ENCODE measurements around the gene CBLL2.
"Not testable (repeated sequence)": the region's sequence is repeated elsewhere in the genome, so short reads cannot be mapped to it uniquely, and the experiment has no call there.

The CBLL2 gene

GRCh38 chrX:22278375-22278774, 5.7 kb downstream of the CBLL2 start:
- no peaks in the 10 kb centered on the region for H3K4me1 ChIP-seq (ENCODE audit: control insufficient read depth, insufficient read depth, low read length, poor library complexity, severe bottlenecking)
- no peaks in the 10 kb centered on the region for H3K36me3 ChIP-seq (ENCODE audit: control insufficient read depth, insufficient read depth, low read length)
- no peak for DNase-seq
- no peak overlapping the region for H3K4me3 ChIP-seq (ENCODE audit: insufficient read depth, low read depth, low read length, poor library complexity, severe bottlenecking)
- H3K9me3 ChIP-seq (ENCODE audit: control insufficient read depth, low read length), result no peaks in the 10 kb centered on the region
- no peaks in the 10 kb centered on the region for H3K27me3 ChIP-seq (replicated peaks; ENCODE audit: control insufficient read depth, insufficient read depth, low read length, poor library complexity, severe bottlenecking)
- no peak overlapping the region for H3K27ac ChIP-seq (ENCODE audit: insufficient read depth, low read length, poor library complexity, severe bottlenecking)

- not testable (repeated sequence) for H3K9me3 ChIP-seq (ENCODE audit: control insufficient read depth, low read length); H3K4me3 ChIP-seq (ENCODE audit: insufficient read depth, low read depth, low read length, poor library complexity, severe bottlenecking); H3K27me3 ChIP-seq (replicated peaks; ENCODE audit: control insufficient read depth, insufficient read depth, low read length, poor library complexity, severe bottlenecking); H3K36me3 ChIP-seq (ENCODE audit: control insufficient read depth, insufficient read depth, low read length); H3K27ac ChIP-seq (ENCODE audit: insufficient read depth, low read length, poor library complexity, severe bottlenecking); H3K4me1 ChIP-seq (ENCODE audit: control insufficient read depth, insufficient read depth, low read length, poor library complexity, severe bottlenecking); DNase-seq
These were observed 16.5 kb downstream of the CBLL2 start for GRCh38 chrX:22289209-22289608.

GRCh38 chrX:22296871-22297270, 24.2 kb downstream of the CBLL2 start:
- Histone ChIP-seq H3K36me3 (ENCODE audit: control insufficient read depth, insufficient read depth, low read length) (no peaks in the 10 kb centered on the region), H3K4me3 (ENCODE audit: insufficient read depth, low read depth, low read length, poor library complexity, severe bottlenecking) (no peak overlapping the region), H3K4me1 (ENCODE audit: control insufficient read depth, insufficient read depth, low read length, poor library complexity, severe bottlenecking) (no peaks in the 10 kb centered on the region), H3K9me3 (ENCODE audit: control insufficient read depth, low read length) (no peaks in the 10 kb centered on the region), H3K27me3 (replicated peaks; ENCODE audit: control insufficient read depth, insufficient read depth, low read length, poor library complexity, severe bottlenecking) (no peaks in the 10 kb centered on the region), H3K27ac (ENCODE audit: insufficient read depth, low read length, poor library complexity, severe bottlenecking) (no peak overlapping the region)
- no peak for DNase-seq

GRCh38 chrX:22300130-22300529, 27.4 kb downstream of the CBLL2 start:
- Histone ChIP-seq H3K4me1 (ENCODE audit: control insufficient read depth, insufficient read depth, low read length, poor library complexity, severe bottlenecking) (no peaks in the 10 kb centered on the region), H3K27me3 (replicated peaks; ENCODE audit: control insufficient read depth, insufficient read depth, low read length, poor library complexity, severe bottlenecking) (no peaks in the 10 kb centered on the region), H3K27ac (ENCODE audit: insufficient read depth, low read length, poor library complexity, severe bottlenecking) (no peak overlapping the region), H3K36me3 (ENCODE audit: control insufficient read depth, insufficient read depth, low read length) (no peaks in the 10 kb centered on the region), H3K4me3 (ENCODE audit: insufficient read depth, low read depth, low read length, poor library complexity, severe bottlenecking) (no peak overlapping the region), H3K9me3 (ENCODE audit: control insufficient read depth, low read length) (no peaks in the 10 kb centered on the region)
- no peak for DNase-seq

- H3K36me3 ChIP-seq (ENCODE audit: control insufficient read depth, insufficient read depth, low read length), result no peaks in the 10 kb centered on the region
- no peak overlapping the region for H3K27ac ChIP-seq (ENCODE audit: insufficient read depth, low read length, poor library complexity, severe bottlenecking)
- H3K27me3 ChIP-seq (replicated peaks; ENCODE audit: control insufficient read depth, insufficient read depth, low read length, poor library complexity, severe bottlenecking), result no peaks in the 10 kb centered on the region
- H3K4me3 ChIP-seq (ENCODE audit: insufficient read depth, low read depth, low read length, poor library complexity, severe bottlenecking), result no peak overlapping the region
- H3K9me3 ChIP-seq (ENCODE audit: control insufficient read depth, low read length), result no peaks in the 10 kb centered on the region
- no peaks in the 10 kb centered on the region for H3K4me1 ChIP-seq (ENCODE audit: control insufficient read depth, insufficient read depth, low read length, poor library complexity, severe bottlenecking)
- DNase-seq, result no peak
These were observed 38.1 kb downstream of the CBLL2 start for GRCh38 chrX:22310779-22311178.

- DNase-seq, result no peak
- H3K36me3 ChIP-seq (ENCODE audit: control insufficient read depth, insufficient read depth, low read length), result no peaks in the 10 kb centered on the region
- no peaks in the 10 kb centered on the region for H3K9me3 ChIP-seq (ENCODE audit: control insufficient read depth, low read length)
- no peak overlapping the region for H3K27ac ChIP-seq (ENCODE audit: insufficient read depth, low read length, poor library complexity, severe bottlenecking)
- H3K4me1 ChIP-seq (ENCODE audit: control insufficient read depth, insufficient read depth, low read length, poor library complexity, severe bottlenecking), result no peaks in the 10 kb centered on the region
- no peaks in the 10 kb centered on the region for H3K27me3 ChIP-seq (replicated peaks; ENCODE audit: control insufficient read depth, insufficient read depth, low read length, poor library complexity, severe bottlenecking)
- H3K4me3 ChIP-seq (ENCODE audit: insufficient read depth, low read depth, low read length, poor library complexity, severe bottlenecking), result no peak overlapping the region
These were observed 41.1 kb downstream of the CBLL2 start for GRCh38 chrX:22313766-22314165.

- H3K9me3 ChIP-seq (ENCODE audit: control insufficient read depth, low read length), result no peaks in the 10 kb centered on the region
- no peaks in the 10 kb centered on the region for H3K27me3 ChIP-seq (replicated peaks; ENCODE audit: control insufficient read depth, insufficient read depth, low read length, poor library complexity, severe bottlenecking)
- no peak for DNase-seq
- no peak overlapping the region for H3K27ac ChIP-seq (ENCODE audit: insufficient read depth, low read length, poor library complexity, severe bottlenecking)
- H3K4me1 ChIP-seq (ENCODE audit: control insufficient read depth, insufficient read depth, low read length, poor library complexity, severe bottlenecking), result no peaks in the 10 kb centered on the region
- H3K4me3 ChIP-seq (ENCODE audit: insufficient read depth, low read depth, low read length, poor library complexity, severe bottlenecking), result no peak overlapping the region
- no peaks in the 10 kb centered on the region for H3K36me3 ChIP-seq (ENCODE audit: control insufficient read depth, insufficient read depth, low read length)
These were observed 41.5 kb downstream of the CBLL2 start for GRCh38 chrX:22314211-22314610.

- no peaks in the 10 kb centered on the region for H3K9me3 ChIP-seq (ENCODE audit: control insufficient read depth, low read length)
- no peaks in the 10 kb centered on the region for H3K4me1 ChIP-seq (ENCODE audit: control insufficient read depth, insufficient read depth, low read length, poor library complexity, severe bottlenecking)
- H3K36me3 ChIP-seq (ENCODE audit: control insufficient read depth, insufficient read depth, low read length), result no peaks in the 10 kb centered on the region
- DNase-seq, result no peak
- no peak overlapping the region for H3K4me3 ChIP-seq (ENCODE audit: insufficient read depth, low read depth, low read length, poor library complexity, severe bottlenecking)
- H3K27ac ChIP-seq (ENCODE audit: insufficient read depth, low read length, poor library complexity, severe bottlenecking), result no peak overlapping the region
- no peaks in the 10 kb centered on the region for H3K27me3 ChIP-seq (replicated peaks; ENCODE audit: control insufficient read depth, insufficient read depth, low read length, poor library complexity, severe bottlenecking)
These were observed 42.0 kb downstream of the CBLL2 start for GRCh38 chrX:22314692-22315091.

GRCh38 chrX:22315151-22315550, 42.4 kb downstream of the CBLL2 start:
- H3K27me3 ChIP-seq (replicated peaks; ENCODE audit: control insufficient read depth, insufficient read depth, low read length, poor library complexity, severe bottlenecking), result no peaks in the 10 kb centered on the region
- no peaks in the 10 kb centered on the region for H3K4me1 ChIP-seq (ENCODE audit: control insufficient read depth, insufficient read depth, low read length, poor library complexity, severe bottlenecking)
- DNase-seq, result no peak
- H3K27ac ChIP-seq (ENCODE audit: insufficient read depth, low read length, poor library complexity, severe bottlenecking), result no peak overlapping the region
- H3K9me3 ChIP-seq (ENCODE audit: control insufficient read depth, low read length), result no peaks in the 10 kb centered on the region
- H3K4me3 ChIP-seq (ENCODE audit: insufficient read depth, low read depth, low read length, poor library complexity, severe bottlenecking), result no peak overlapping the region
- no peaks in the 10 kb centered on the region for H3K36me3 ChIP-seq (ENCODE audit: control insufficient read depth, insufficient read depth, low read length)

GRCh38 chrX:22320236-22320873, 47.6 kb downstream of the CBLL2 start:
- no peak overlapping the region for H3K4me3 ChIP-seq (ENCODE audit: insufficient read depth, low read depth, low read length, poor library complexity, severe bottlenecking)
- H3K4me1 ChIP-seq (ENCODE audit: control insufficient read depth, insufficient read depth, low read length, poor library complexity, severe bottlenecking), result no peaks in the 10 kb centered on the region
- H3K9me3 ChIP-seq (ENCODE audit: control insufficient read depth, low read length), result no peaks in the 10 kb centered on the region
- H3K27me3 ChIP-seq (replicated peaks; ENCODE audit: control insufficient read depth, insufficient read depth, low read length, poor library complexity, severe bottlenecking), result no peaks in the 10 kb centered on the region
- H3K36me3 ChIP-seq (ENCODE audit: control insufficient read depth, insufficient read depth, low read length), result no peaks in the 10 kb centered on the region
- no peak overlapping the region for H3K27ac ChIP-seq (ENCODE audit: insufficient read depth, low read length, poor library complexity, severe bottlenecking)
- DNase-seq, result no peak
